Right renal pelvis (tissue), 4 donors: ENCODE measurements around the gene PDZD11. TPM values are rescaled to one million over a fixed set of nuclear protein-coding genes. Genes with fewer than 3 reads are reported as not detected.
"Not testable (repeated sequence)": the region's sequence is repeated elsewhere in the genome, so short reads cannot be mapped to it uniquely, and the experiment has no call there.

Source experiments
- DNase-seq, 4 donors: peaks; one replicate each; pipeline ENCODE4 v3.0.0-alpha.2; 2013; ENCODE audit warnings: low read depth in 4 of 4, low spot score in 3 of 4, missing footprints in 1 of 4
- polyA plus RNA-seq, 4 donors: library from polyadenylated mRNA; unstranded; fragments of 120-200 nt; gene quantifications; one replicate each; pipeline ENCODE4 v1.2.1, GENCODE V29; 2013; ENCODE audit not compliant: insufficient read length in 4 of 4

Gene PDZD11
- polyA plus RNA-seq, 4 donors, result 57.5 to 60.3 (median 58.7) TPM

GRCh38 chrX:70257423-70258288 is 32.1 kb downstream of the PDZD11 start:
- no peak for DNase-seq

- DNase-seq, result no peak
Observed at GRCh38 chrX:70255452-70255851, 34.3 kb downstream of the PDZD11 start.

DNA sequence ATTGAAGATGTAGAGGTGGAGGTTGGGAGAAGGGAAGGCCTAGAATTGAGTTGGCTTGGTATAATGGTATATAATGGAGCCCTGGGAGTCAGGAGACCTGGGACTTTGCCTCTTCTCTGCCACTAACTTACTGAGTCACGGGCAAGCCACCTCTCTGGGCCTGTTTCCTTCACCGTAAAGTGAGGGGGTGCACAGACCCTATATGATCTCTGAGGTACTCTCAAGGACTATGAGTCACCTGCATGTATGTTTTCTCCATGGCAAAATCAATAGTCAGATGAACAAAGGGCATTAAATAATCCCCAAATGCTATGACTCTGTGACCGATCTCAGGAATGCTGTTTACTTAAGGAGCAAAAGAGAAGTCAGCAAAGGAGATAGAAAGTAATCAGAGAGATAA is 34.8 kb downstream of the PDZD11 start:
- DNase-seq, result no peak

- DNase-seq, result no peak
Observed at GRCh38 chrX:70254063-70254400, 35.7 kb downstream of the PDZD11 start.

DNA sequence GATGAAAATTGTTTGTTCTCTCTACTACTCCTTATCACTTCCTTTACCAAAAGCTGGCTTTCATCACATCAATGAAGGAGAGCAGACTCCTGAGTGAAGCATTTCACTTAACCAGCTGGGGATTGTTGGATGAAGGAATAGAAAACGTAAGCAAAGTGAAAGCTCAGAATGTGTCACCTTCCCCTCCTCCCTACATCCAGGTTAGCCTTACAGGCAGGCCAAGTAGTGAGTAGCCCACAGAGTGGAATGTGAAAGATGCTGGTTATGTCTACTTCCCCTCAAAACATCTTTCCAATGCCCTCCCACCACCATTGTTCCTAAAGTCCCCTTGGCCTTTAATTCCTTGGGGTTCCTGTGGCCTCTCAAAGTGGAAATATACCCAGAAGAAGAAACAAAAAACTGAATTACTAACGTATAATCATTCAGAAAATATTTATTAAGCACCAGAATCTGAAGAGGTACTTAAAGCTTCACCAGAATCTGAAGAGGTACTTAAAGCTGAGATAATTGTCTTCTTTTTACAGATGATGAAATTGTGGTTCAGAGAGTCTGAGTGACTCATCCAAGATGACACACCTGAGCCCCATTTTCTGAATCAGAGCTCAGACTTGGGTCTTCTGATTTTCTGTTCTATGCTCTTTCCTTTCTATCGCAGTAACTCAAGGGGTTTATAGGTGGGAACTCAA is 36.2 kb downstream of the PDZD11 start:
- no peak for DNase-seq

GRCh38 chrX:70252491-70252890 is 37.2 kb downstream of the PDZD11 start:
- no peak for DNase-seq

DNA sequence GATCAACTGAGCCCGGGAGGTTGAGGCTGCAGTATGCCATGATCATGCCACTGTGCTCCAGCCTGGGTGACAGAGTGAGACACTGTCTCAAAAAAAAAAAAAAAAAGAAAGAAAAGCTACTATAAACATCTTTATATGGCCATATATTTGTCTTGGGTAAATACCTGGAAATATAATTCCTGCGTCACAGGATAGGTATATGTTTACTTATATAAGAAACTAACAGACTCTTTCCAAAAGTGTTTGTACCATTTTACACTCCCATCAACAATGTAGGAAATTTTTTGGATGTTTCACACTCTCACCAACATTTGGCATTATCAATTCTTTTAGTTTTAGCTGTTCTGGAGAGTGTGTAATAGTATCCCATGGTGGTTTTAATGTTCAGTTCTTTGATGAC is 42.5 kb downstream of the PDZD11 start:
- DNase-seq, result no peak

GRCh38 chrX:70244881-70245280 is 44.8 kb downstream of the PDZD11 start:
- DNase-seq, result no peak

DNA sequence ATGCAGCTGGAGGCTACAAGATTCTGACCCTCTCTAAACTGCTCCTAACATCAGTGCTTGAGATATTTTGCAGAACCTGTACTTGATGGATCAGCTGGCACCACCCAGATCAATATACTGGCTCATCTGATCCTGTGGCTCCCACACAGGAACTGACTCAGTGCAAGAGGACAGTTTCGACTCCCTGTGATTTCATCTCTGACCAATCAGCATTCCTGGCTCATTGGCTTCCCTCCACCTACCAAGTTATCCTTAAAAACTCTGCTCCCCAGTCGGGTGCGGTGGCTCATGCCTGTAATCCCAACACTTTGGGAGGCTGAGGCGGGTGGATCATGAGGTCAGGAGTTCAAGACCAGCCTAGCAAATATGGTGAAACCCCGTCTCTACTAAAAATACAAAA is 46.1 kb downstream of the PDZD11 start:
- not testable (repeated sequence) for DNase-seq

DNA sequence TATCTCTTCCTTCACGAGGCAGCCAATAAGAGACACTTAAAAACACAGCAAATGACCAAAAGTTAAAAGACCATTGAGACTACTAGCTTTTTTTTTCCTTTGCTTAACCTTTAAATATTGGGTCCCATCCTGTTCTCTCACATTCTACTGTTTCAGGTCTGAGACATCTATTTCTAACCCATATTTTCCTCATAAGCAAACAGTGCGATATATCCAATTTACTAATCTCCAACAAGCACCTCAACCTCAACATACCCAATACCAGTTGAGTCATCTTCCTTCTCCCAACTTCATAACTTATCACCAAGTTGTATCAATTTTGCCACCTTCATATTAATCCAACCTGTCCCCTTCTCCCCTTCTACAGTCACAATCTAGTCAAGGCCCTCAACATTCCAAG is 48.2 kb downstream of the PDZD11 start:
- no peak for DNase-seq

GRCh38 chrX:70240751-70241150 is 49.0 kb downstream of the PDZD11 start:
- DNase-seq, result no peak

Other genes starting within 250 kb of the PDZD11 start
- gene AWAT2, start 240.0 kb downstream of the PDZD11 start, polyA plus RNA-seq, result not detected
- gene OTUD6A, start 227.5 kb downstream of the PDZD11 start, polyA plus RNA-seq, result under 1 TPM in 1 of 4 donors, not detected in 3; 0.05 TPM
- 100 to 1,000 TPM in 3 of 4 donors, 10 to 100 TPM in 1; 98.6 to 109 (median 104) TPM for gene IGBP1, start 156.5 kb downstream of the PDZD11 start, polyA plus RNA-seq
- gene DGAT2L6, start 112.4 kb downstream of the PDZD11 start, polyA plus RNA-seq, result not detected
- under 1 TPM in 1 of 4 donors, not detected in 3; 0.10 TPM for gene AWAT1, start 55.3 kb downstream of the PDZD11 start, polyA plus RNA-seq
- under 1 TPM in 3 of 4 donors, not detected in 1; 0.18 to 0.33 (median 0.21) TPM for gene P2RY4, start 29.7 kb downstream of the PDZD11 start, polyA plus RNA-seq
- gene ARR3, start 21.6 kb downstream of the PDZD11 start, polyA plus RNA-seq, result under 1 TPM in 3 of 4 donors, not detected in 1; 0.54 to 0.80 (median 0.55) TPM
- 1 to 10 TPM in 1 of 4 donors, under 1 TPM in 3; 0.81 to 1.2 (median 0.94) TPM for gene RAB41, start 7.8 kb downstream of the PDZD11 start, polyA plus RNA-seq
- 10 to 100 TPM; 16.1 to 17.9 (median 17.4) TPM for gene KIF4A, start 177 bp upstream of the PDZD11 start, polyA plus RNA-seq
- gene GDPD2, start 133.4 kb upstream of the PDZD11 start, polyA plus RNA-seq, result 1 to 10 TPM; 1.0 to 2.1 (median 1.5) TPM
- 10 to 100 TPM; 37.1 to 46.4 (median 44.5) TPM for gene DLG3, start 154.9 kb upstream of the PDZD11 start, polyA plus RNA-seq